ENCODE results near the gene ZNF76. TPM values are rescaled to one million over a fixed set of nuclear protein-coding genes. Genes with fewer than 3 reads are reported as not detected.
A peak's percentile ranks its signal among the peaks of the same experiment; 100 is the strongest.

ZNF76 gene
- total RNA-seq, 1 donor from 2014 or later: 21.0 TPM

DNA sequence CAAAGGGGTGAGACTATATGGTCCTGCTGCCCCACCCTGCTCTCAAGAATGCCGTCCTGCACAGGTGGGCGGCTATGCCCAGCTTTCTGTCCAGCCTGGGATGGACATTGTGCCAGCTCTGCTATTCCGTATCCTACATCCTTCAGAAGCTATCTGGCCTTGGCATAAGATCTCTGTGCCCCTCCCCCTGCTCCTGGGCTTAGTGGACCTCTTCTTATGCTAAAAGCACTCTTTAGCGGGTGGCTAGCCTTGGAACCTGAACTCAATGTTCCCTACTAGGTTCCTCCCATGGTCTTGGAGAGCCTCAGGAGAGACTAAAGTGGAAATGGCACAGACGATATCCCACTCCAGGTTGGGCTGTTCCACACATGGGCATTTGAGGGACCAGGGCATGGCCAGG lies 23.3 kb upstream of the ZNF76 start:
- DNase-seq (ENCODE audit: low read depth in 2 of 2): no peak

DNA sequence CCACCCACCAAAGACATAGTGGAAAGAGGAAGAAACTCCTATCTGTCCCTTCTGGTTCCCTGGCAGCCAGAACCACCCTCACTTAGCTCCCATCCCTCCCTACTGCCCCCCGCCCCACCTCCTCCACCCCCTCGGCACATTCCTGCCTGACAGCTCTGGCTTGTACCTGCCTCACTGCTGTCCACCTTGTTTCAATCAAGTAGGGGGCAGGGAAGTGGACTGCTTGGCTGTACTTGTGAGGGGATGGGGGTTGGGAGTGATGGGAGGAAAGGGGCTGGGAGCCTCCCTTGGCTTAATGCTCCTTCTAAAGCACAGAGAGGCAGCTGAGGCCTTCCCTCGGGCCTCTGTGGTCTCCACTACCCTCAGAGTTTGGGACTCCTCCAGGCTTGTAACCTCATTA lies 22.1 kb upstream of the ZNF76 start:
- no peak for DNase-seq (ENCODE audit: low read depth in 2 of 2)

DNA sequence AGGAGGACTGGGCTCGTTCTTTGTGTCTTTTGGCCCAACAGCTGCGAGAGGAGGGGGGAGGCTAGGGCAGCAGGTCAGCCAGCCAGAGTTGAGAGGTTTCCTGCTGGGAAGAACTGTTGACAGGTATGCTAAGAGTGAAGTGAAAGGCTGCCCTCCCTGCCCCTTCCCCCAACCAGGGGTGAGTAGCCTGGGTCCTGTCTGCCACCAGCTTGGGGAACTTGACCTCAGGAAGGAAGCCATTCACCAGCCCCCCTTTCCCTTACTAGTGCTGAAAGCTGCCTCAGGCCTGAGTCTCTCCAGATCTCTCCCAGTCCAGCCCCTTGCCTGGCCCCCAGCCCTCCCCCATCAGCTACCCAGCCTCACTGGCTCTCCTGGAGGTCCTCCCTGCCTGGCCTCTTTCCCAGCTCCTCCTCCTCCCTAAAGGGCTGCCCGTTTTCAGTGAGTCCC lies 20.7 kb upstream of the ZNF76 start:
- peak; percentile 30 to 90 for DNase-seq (ENCODE audit: low read depth in 2 of 2)

DNA sequence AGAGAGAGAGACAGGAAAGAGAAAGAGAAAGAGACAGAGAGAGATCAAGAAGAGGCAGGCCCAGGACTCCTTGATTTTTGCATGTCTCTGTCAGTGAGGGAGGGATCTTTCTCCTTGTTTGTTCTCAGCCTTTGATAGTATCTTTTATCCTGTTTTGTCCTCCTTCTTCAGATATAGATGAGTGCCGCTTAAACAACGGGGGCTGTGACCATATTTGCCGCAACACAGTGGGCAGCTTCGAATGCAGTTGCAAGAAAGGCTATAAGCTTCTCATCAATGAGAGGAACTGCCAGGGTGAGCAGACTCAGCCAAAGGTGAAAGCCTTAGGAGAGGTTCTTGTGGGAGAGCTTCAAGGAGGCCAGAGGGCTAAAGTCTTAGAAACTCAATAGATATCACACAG lies 20.0 kb upstream of the ZNF76 start:
- DNase-seq (ENCODE audit: low read depth in 2 of 2): no peak

DNA sequence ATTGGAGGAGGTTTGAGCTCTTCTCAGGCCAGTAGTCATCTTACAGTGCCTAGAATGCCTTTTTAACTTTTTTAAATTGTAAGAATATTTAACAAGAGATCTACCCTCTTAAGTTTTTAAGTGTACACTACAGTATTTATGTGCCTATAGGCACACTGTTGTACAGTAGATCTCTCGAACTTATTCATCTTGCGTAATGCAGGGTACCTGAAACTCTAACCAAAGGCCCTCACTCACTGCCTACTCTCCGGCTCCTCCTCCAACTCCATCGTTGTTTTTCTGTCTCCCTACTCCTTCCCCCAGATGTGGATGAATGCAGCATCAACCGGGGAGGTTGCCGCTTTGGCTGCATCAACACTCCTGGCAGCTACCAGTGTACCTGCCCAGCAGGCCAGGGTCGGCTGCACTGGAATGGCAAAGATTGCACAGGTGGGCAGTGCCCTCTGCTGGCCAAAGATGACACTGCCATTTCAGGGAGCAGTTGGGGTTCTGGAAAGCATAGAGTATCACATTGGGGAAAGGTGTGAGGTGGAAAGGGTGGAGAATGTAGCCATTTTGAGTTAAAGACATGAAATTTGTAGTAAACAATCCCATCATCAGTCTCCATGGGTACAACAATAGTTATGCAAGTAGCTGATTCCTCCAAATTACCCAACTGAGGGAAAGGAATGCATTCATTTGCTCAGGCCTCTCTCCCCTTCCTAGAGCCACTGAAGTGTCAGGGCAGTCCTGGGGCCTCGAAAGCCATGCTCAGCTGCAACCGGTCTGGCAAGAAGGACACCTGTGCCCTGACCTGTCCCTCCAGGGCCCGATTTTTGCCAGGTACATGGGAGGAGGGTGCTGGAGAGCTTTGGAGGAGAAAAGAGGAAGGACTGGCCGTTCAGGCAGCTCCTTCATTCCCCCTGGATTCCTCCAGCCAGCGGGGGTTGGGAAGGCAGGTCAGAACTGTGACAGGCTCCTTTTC lies 18.4 kb upstream of the ZNF76 start:
- peak; percentile 53 to 80 for DNase-seq (ENCODE audit: low read depth in 2 of 2)

DNA sequence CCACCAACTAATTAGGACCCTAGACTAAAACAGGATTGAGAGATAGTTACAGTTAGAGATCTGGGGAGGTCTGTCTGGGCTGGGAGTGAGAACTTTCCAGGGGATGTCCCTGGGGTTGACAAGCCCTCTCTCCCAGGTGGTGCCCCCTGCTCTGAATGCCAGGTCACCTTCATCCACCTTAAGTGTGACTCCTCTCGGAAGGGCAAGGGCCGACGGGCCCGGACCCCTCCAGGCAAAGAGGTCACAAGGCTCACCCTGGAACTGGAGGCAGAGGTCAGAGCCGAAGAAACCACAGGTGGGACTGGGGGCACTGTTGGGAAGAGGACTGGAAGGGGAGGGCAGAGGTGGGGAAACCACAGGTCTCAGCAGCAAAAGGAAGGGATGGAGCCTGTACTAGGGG lies 17.0 kb upstream of the ZNF76 start:
- no peak for DNase-seq (ENCODE audit: low read depth in 2 of 2)

DNA sequence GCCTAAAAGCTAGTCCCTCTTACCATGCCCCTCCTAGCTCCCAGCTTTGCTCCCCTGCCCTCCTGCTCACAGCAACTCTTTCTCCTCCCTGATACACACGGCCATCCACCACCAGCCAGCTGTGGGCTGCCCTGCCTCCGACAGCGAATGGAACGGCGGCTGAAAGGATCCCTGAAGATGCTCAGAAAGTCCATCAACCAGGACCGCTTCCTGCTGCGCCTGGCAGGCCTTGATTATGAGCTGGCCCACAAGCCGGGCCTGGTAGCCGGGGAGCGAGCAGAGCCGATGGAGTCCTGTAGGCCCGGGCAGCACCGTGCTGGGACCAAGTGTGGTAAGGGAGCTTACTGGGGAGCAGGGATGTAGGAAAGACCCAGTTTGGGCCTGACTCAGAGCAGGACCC lies 16.6 kb upstream of the ZNF76 start:
- no peak for DNase-seq (ENCODE audit: low read depth in 2 of 2)

DNA sequence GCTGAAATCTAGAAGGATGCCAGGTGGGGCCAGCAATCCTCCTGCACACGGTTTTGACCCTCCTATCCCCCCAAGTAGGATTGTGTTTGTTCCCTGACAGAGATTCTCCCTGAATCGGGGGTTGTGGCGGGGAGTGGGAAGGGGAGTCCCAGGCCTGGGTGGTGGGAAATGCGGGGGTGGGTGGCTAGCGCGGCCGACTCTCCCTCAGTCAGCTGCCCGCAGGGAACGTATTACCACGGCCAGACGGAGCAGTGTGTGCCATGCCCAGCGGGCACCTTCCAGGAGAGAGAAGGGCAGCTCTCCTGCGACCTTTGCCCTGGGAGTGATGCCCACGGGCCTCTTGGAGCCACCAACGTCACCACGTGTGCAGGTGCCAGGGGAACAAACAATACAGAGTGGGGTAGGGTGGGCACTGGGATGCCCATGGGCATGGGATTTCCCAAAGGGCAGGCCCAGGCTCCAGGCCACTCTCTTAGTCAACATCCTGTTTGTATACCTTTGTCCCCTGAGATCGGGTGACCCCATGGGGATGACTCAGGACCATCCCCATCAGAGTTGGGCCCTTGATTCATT lies 16.1 kb upstream of the ZNF76 start:
- DNase-seq (ENCODE audit: low read depth in 2 of 2): no peak

DNA sequence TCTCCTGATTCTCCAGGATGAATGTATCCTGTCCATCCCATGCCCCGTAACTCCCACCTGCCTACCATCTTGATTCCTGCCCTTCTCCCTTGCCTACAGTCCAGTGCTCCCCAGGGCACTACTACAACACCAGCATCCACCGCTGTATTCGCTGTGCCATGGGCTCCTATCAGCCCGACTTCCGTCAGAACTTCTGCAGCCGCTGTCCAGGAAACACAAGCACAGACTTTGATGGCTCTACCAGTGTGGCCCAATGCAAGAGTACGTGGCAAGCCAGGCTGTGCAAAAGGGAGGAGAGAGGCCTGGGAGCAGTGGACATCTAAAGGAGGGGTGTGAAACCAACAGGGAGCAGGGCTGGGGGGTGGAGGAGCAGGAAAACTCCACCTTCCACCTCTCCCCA lies 15.0 kb upstream of the ZNF76 start:
- no peak for DNase-seq (ENCODE audit: low read depth in 2 of 2)

DNA sequence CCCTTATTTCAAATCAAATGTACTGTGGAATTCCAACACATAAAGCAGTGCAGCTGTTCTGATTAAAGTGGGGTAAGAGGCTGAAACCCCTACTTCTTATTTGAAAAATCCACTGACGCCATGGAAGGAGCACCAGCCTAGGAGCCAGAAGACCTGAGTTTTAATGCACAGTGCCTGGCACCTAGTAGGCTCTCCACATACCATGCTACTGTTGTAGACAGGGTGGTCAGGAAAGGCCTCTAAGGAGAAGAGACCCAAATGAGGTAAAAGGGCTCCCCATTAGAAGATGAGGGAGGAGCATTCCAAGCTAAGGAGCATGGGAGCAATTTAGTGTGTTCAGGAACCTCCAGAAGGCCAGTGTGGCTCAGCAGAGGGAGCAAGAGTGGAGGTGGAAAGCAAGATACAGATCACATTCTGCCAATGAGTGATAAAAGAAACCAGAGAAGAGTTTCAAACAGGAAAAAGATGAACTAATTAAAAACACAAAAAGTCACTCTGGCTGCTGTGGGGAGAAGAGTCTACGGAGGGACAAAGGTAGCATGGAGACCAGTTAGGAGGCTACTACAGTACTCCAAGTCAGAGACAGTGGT lies 11.8 kb upstream of the ZNF76 start:
- no peak for DNase-seq (ENCODE audit: low read depth in 2 of 2)

DNA sequence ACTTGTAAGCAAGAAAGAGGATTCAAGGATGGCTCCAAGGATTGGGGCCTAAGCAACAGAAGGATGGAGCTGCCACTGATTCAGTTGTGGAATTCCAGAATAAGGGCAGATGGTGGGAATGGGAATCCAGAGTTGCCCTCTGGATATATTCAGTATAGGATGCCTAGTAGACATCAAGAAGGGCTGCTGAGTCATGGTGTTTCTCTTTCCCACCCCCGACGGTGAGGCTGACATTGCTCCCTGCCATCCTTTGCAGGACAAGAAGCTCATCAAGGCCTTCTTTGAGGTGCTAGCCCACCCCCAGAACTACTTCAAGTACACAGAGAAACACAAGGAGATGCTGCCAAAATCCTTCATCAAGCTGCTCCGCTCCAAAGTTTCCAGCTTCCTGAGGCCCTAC lies 11.2 kb upstream of the ZNF76 start:
- peak in 1 of 2 donors; percentile 12 for DNase-seq (ENCODE audit: low read depth in 2 of 2)

DNA sequence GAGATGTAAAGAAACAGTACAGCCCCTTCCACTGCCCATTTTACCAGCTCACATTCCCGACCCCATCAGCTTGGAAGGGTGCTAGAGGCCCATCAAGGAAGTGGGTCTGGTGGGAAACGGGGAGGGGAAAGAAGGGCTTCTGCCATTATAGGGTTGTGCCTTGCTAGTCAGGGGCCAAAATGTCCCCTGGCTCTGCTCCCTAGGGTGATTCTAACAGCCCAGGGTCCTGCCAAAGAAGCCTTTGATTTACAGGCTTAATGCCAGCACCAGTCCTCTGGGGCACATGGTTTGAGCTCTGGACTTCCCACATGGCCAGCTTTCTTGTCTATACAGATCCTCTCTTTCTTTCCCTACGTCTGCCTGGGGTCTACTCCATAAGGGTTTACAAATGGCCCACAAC lies 10.6 kb upstream of the ZNF76 start:
- no peak for DNase-seq (ENCODE audit: low read depth in 2 of 2)

DNA sequence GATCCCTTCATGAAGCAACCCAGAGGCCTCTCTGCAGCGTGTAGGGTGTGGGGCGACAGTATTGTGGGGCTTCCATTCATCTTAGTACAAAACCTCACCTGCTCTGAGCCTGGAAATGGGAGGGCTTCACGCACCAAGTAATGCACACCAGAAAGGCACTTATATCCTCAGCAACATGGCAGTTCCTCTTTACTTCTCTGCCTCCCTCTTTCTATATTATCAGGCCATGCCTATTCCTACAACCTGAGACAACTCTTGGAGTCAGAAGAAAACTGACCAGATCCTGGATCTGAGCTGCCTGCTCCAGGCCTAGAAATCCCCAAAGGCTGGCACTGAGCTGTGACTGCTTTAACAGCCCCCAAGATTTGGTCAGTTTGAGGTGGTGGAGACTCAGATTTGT lies 7.6 kb upstream of the ZNF76 start:
- DNase-seq (ENCODE audit: low read depth in 2 of 2): no peak

DNA sequence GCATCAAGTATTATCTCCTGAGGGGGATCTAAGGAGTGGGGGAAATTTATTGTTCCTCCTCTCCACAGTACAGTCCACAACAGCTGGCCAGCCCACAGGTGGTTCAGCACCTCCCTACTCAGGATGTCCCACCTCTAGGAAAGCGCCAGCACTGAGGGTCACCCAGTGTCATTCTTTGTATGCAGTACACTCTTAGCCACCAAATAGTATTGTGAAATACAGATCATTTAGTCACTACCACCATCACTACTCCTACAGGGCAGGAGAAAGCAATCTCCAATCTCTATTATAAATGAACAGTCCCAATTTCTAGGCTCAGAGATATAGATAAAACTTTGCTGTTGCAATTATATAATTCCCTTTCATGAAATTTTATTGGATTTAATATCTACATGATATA lies 6.3 kb upstream of the ZNF76 start:
- no peak for DNase-seq (ENCODE audit: low read depth in 2 of 2)

DNA sequence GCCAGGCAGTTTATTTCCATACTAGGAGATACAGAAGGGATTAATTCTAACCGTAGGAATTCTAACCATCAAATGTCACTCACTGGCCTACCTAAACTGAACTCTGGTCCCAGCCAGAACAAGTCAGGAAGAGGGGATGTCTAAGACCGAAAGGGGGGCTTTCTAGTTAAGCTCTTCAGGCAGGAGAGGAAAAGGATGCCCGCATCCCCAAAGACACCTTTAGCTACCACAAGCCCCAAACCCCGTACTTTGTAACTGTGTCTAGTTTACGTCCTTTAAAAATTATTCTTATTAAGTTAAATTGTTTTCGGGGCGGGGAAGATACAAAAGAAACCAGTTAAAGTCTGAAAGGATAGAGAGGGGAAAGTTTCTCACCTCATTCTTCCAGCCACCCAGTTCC lies 1.2 kb upstream of the ZNF76 start:
- no peak for DNase-seq (ENCODE audit: low read depth in 2 of 2)

DNA sequence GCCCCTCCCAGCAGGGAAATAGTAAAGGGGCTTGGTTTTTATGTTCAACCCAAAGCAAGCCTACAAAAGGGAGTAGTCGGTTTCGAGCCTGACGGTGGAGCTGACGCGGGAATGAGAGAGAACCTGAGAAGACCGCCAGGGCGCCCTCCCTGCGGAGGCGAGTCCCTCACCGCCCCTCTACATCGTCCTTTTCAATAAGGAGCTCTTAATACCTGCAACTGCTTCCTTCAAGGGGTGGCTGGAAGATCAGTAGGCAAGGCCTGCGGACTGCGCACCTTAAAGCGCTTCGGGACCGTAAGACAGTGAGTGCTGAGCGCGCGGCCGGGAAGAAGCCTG lies 709 bp upstream of the ZNF76 start:
- peak; percentile 60 to 62 for DNase-seq (ENCODE audit: low read depth in 2 of 2)

DNA sequence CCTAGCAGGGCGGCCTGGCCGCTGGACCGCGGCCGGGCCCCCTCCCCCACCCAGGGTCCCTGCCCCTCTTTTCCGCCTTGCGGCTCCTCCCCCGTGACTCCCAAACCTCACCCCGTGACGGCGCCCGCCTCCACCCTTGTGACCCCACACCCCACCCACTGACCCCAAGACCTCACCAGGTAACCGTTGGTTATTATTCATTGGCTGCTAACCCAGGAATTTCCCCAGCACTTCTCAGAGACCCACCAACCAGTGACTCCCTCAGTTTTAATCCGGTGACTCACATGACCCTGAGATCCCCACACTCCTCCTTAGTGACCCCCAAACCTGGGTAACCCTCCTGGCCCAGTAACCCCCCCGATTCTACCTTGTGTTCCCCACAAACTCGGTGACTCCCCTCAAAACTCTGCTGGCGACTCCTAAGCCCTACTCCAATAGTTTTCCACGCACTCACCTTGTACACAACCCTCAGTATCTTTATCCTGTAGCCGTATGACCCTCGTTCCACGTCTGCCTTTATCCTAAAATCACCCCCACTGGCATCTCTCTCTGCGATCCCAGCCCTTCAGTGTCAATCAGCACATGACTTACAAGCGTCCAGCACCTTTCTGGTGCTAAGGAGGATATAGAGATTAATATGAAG lies 534 bp downstream of the ZNF76 start:
- peak; percentile 35 to 68 for DNase-seq (ENCODE audit: low read depth in 2 of 2)

DNA sequence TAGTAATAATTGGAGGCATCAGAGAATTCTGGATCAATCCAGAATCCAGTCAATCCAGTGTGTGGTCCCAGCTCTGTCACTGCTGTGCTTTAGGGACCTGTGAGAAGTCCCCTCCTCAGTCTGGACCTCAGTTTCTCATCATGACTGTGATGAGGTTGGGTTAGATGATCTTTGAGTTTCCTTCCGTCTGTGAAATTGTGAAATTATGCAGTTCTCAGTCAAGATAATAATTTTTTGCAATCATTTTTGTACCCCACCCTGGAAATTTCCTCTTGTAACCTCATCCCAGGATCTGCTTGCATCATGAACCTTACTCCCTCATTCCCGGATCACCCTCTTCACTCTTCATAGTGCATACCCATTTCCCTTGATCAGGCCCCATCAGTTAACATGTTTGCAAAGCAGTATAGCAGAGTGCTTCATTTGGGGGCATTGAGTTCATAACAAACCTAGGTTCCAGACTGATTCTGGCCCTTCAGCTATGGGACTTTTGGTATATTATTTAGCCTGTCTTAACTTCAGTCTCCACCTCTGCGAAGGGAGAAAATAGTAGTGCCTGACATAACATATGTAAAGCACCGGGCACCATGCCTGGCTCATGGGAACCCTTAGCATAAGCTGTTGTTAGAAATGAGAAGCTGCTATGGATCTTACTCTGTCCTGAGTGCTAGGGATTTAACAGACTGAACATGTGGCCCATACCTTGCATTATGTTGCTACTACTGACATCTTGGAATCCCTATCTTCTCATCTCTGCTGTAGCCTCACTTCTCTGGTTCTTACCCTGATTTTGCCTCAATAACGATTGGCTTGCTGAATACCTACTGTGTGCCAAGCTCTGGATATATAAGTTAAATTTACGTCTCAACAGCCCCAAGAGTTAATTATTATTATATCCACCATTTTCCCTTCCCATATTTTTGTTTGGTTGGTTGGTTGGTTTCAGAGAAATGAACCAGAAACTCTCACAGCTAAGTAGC lies 1.3 kb downstream of the ZNF76 start:
- DNase-seq (ENCODE audit: low read depth in 2 of 2): no peak

DNA sequence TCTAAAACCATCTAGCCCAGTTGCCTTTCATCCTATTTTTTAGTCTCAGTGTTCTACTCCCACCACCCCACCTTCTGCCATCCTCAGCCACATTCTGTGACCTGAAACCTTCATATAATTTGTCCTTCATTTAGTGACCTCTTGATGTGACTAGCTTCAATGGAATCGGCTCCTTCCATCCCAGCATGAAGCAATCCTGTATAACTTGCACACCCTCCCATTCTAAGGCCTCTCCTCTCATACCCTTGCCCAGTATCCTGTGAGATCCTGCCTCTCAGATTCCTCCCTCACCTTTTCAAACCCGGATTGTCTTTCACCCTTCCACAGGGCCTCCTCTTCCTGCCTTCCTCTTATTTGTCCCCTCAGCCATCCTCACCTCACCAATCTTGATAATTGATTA lies 3.1 kb downstream of the ZNF76 start:
- no peak for DNase-seq (ENCODE audit: low read depth in 2 of 2)

DNA sequence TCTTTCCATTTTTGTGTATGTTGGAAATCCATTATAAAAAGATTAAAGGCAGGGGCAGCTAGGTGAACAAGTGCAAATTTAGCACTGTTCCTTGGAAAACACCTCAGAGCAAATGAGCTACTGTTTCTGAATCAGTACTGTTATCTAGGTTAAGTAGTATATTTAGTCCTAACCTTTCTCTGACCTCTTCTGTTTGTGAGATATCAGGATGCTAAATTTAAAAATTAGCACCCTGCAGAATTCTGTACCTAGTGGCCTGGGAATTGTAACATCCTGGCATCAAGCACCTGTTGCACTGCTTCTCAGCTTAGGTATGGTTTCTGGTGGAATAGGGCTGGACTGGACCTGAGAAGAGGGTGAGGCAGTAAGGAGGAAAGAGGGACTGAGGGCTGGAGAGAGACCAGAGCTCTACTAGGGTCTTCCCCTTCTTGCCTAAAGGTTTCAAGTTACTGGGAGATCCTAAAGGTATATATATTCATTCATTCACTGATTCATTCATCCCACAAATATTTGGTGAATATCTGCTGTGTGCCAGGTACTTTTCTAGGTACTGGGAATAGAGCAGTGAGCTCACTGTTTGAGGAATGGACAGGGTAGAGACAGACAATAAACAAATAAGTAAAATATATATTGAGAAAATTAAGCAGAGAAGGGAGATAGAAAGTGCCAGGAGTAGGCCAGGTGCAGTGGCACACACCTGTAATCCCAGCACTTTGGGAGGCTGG lies 5.2 kb downstream of the ZNF76 start:
- DNase-seq (ENCODE audit: low read depth in 2 of 2): no peak

Data from lung microvascular endothelial cell (primary cell).